Mesenchymal stem cell (in vitro differentiated cells and primary cell): ENCODE data around the gene CYP2D6.
"Not testable (repeated sequence)": the region's sequence is repeated elsewhere in the genome, so short reads cannot be mapped to it uniquely, and the experiment has no call there.

Source experiments
- DNase-seq: peaks from one replicate; pipeline ENCODE4 v3.0.0-alpha.2; 2013
- H2AFZ ChIP-seq: one replicate; pipeline ENCODE4 v1.6.1; 2013; ENCODE audit warnings: low read depth, mild to moderate bottlenecking, control low read depth, inconsistent platforms, low read length, moderate library complexity
- H2AK5ac ChIP-seq: 2 replicates; pipeline ENCODE4 v1.6.1; 2013; ENCODE audit warnings: low read length, moderate library complexity, mild to moderate bottlenecking, inconsistent platforms; ENCODE audit not compliant: severe bottlenecking
- H2BK120ac ChIP-seq: one replicate; pipeline ENCODE4 v1.6.1; 2013; ENCODE audit warnings: low read depth, mild to moderate bottlenecking, inconsistent platforms, low read length, moderate library complexity
- H2BK12ac ChIP-seq, 2 experiments: one replicate each; pipeline ENCODE4 v1.6.1; 2013; ENCODE audit warnings: inconsistent platforms in 2 of 2, low read length in 2 of 2, mild to moderate bottlenecking in 2 of 2, moderate library complexity in 2 of 2, control low read depth in 1 of 2
- H2BK15ac ChIP-seq: one replicate; pipeline ENCODE4 v1.6.1; 2013; ENCODE audit warnings: mild to moderate bottlenecking, low read depth, inconsistent platforms; ENCODE audit not compliant: poor library complexity, severe bottlenecking
- H2BK5ac ChIP-seq: 2 replicates; pipeline ENCODE4 v1.6.1; 2013; ENCODE audit warnings: low read depth, mild to moderate bottlenecking, low read length, control low read depth, inconsistent platforms; ENCODE audit not compliant: poor library complexity, severe bottlenecking
- H3K14ac ChIP-seq, 2 experiments: one replicate each; pipeline ENCODE4 v1.6.1; 2013; ENCODE audit warnings: inconsistent platforms in 2 of 2, low read length in 2 of 2, control low read depth in 1 of 2, mild to moderate bottlenecking in 1 of 2, moderate library complexity in 1 of 2
- H3K18ac ChIP-seq, 2 experiments: one replicate each; pipeline ENCODE4 v1.6.1; 2013; ENCODE audit warnings: inconsistent platforms in 2 of 2, low read length in 2 of 2, control low read depth in 1 of 2, low read depth in 1 of 2, mild to moderate bottlenecking in 1 of 2
- H3K23ac ChIP-seq, 2 experiments: one replicate each; pipeline ENCODE4 v1.6.1; 2013; ENCODE audit warnings: inconsistent platforms in 2 of 2, low read length in 2 of 2, mild to moderate bottlenecking in 2 of 2, moderate library complexity in 2 of 2, control low read depth in 1 of 2
- H3K27ac ChIP-seq: 2 replicates; pipeline ENCODE4 v1.5.1; 2013; ENCODE audit warnings: mild to moderate bottlenecking, moderate library complexity, low read length, control low read depth, inconsistent platforms; ENCODE audit not compliant: poor library complexity, severe bottlenecking
- H3K27me3 ChIP-seq, 2 experiments: 2 replicates each; pipeline versions ENCODE4 v1.6.1 to v1.7.0; 2013; ENCODE audit warnings: low read length in 2 of 2, mild to moderate bottlenecking in 2 of 2, moderate library complexity in 2 of 2, control low read depth in 1 of 2, inconsistent platforms in 1 of 2; ENCODE audit not compliant: control insufficient read depth in 1 of 2, insufficient read depth in 1 of 2
- H3K36me3 ChIP-seq, 2 experiments: 2 replicates each; pipeline versions ENCODE4 v1.6.1 to v1.7.0; 2013; ENCODE audit warnings: low read length in 2 of 2, control low read depth in 1 of 2, inconsistent platforms in 1 of 2, low read depth in 1 of 2, mild to moderate bottlenecking in 1 of 2; ENCODE audit not compliant: insufficient read depth in 2 of 2, control insufficient read depth in 1 of 2
- H3K4ac ChIP-seq, 2 experiments: one replicate each; pipeline ENCODE4 v1.6.1; 2013; ENCODE audit warnings: inconsistent platforms in 2 of 2, low read length in 2 of 2, mild to moderate bottlenecking in 2 of 2, moderate library complexity in 2 of 2, control low read depth in 1 of 2, low read depth in 1 of 2
- H3K4me1 ChIP-seq: 2 replicates; pipeline ENCODE4 v1.6.1; 2013; ENCODE audit warnings: low read depth, low read length, control low read depth; ENCODE audit not compliant: control insufficient read depth, insufficient read depth
- H3K4me2 ChIP-seq: 2 replicates; pipeline ENCODE4 v1.6.1; 2013; ENCODE audit warnings: low read length, mild to moderate bottlenecking, inconsistent platforms; ENCODE audit not compliant: poor library complexity, severe bottlenecking
- H3K4me3 ChIP-seq, 2 experiments: 2 replicates each; pipeline versions ENCODE4 v1.5.1 to v1.7.0; 2013; ENCODE audit warnings: low read length in 2 of 2, mild to moderate bottlenecking in 2 of 2, control low read depth in 1 of 2, low read depth in 1 of 2; ENCODE audit not compliant: insufficient read depth in 1 of 2
- H3K79me1 ChIP-seq: replicated peaks from 2 replicates; pipeline ENCODE4 v1.6.1; 2013; ENCODE audit warnings: mild to moderate bottlenecking, control low read depth, low read length, inconsistent platforms; ENCODE audit not compliant: poor library complexity, severe bottlenecking
- H3K9ac ChIP-seq: 2 replicates; pipeline ENCODE4 v1.7.0; 2013; ENCODE audit warnings: mild to moderate bottlenecking, low read length, moderate library complexity
- H3K9me3 ChIP-seq: 2 replicates; pipeline ENCODE4 v1.7.0; 2013; ENCODE audit warnings: mild to moderate bottlenecking, low read length; ENCODE audit not compliant: control insufficient read depth
- H4K8ac ChIP-seq: one replicate; pipeline ENCODE4 v1.6.1; 2013; ENCODE audit warnings: inconsistent platforms, mild to moderate bottlenecking, low read length, moderate library complexity
- H4K91ac ChIP-seq: one replicate; pipeline ENCODE4 v1.6.1; 2013; ENCODE audit warnings: mild to moderate bottlenecking, low read length, inconsistent platforms
- WGBS: methylation state at CpG from one replicate; pipeline ENCODE4 v1.1.7; 2013; ENCODE audit warnings: mixed read lengths; 5-methylcytosine and 5-hydroxymethylcytosine counted together

CYP2D6 gene

GRCh38 chr22:42114721-42115120 lies 15.9 kb downstream of the CYP2D6 start:
- H3K23ac ChIP-seq: no peak overlapping the region
- no peak overlapping the region for H3K9ac ChIP-seq
- H3K4me2 ChIP-seq: no peak overlapping the region
- no peaks in the 10 kb centered on the region for H3K4me1 ChIP-seq
- WGBS: 71% methylated on average over 7 of the region's 7 CpGs
- no peak overlapping the region for H3K4ac ChIP-seq
- peaks cover 4% of the 10 kb centered on the region for H3K79me1 ChIP-seq
- no peak overlapping the region for H4K91ac ChIP-seq
- peak; percentile 41 for DNase-seq
- H3K9me3 ChIP-seq: peaks cover 14% of the 10 kb centered on the region
- H2AK5ac ChIP-seq: no peak overlapping the region
- H2BK5ac ChIP-seq: no peak overlapping the region
- H2BK12ac ChIP-seq: no peak overlapping the region
- no peaks in the 10 kb centered on the region for H3K36me3 ChIP-seq
- no peak overlapping the region for H4K8ac ChIP-seq
- H3K14ac ChIP-seq: no peak overlapping the region
- H2BK120ac ChIP-seq: no peak overlapping the region
- no peaks in the 10 kb centered on the region for H3K27me3 ChIP-seq
- H3K4me3 ChIP-seq: no peak overlapping the region
- H2BK15ac ChIP-seq: no peak overlapping the region
- H2AFZ ChIP-seq: no peak overlapping the region
- H3K27ac ChIP-seq: no peak overlapping the region
- no peak overlapping the region for H3K18ac ChIP-seq

GRCh38 chr22:42112793-42113192 lies 17.8 kb downstream of the CYP2D6 start:
- not testable (repeated sequence) for H2BK120ac ChIP-seq, H3K4me3 ChIP-seq, H2AK5ac ChIP-seq, H3K36me3 ChIP-seq, H3K79me1 ChIP-seq, H2BK5ac ChIP-seq, H3K27me3 ChIP-seq, H4K8ac ChIP-seq, H3K4ac ChIP-seq, H3K4me2 ChIP-seq, H2BK12ac ChIP-seq, H3K18ac ChIP-seq, H4K91ac ChIP-seq, H3K4me1 ChIP-seq, H3K9ac ChIP-seq, H3K23ac ChIP-seq, H3K14ac ChIP-seq, H2AFZ ChIP-seq, H2BK15ac ChIP-seq, H3K27ac ChIP-seq
- peak; percentile 23 for DNase-seq
- WGBS: no CpG with 5 or more reads among the region's 4 CpGs
- H3K9me3 ChIP-seq: peaks cover 14% of the 10 kb centered on the region

- no peak overlapping the region for H3K4me2 ChIP-seq
- no peak overlapping the region for H3K27ac ChIP-seq
- no peak overlapping the region for H4K8ac ChIP-seq
- H3K4me1 ChIP-seq: no peaks in the 10 kb centered on the region
- H3K27me3 ChIP-seq: no peaks in the 10 kb centered on the region
- H3K79me1 ChIP-seq: peaks cover 3% of the 10 kb centered on the region
- H3K4me3 ChIP-seq: no peak overlapping the region
- no peak overlapping the region for H3K14ac ChIP-seq
- H2BK12ac ChIP-seq: no peak overlapping the region
- peaks cover 17% of the 10 kb centered on the region for H3K9me3 ChIP-seq
- H2AFZ ChIP-seq: no peak overlapping the region
- H3K18ac ChIP-seq: no peak overlapping the region
- H3K4ac ChIP-seq: no peak overlapping the region
- H4K91ac ChIP-seq: no peak overlapping the region
- no CpG with 5 or more reads among the region's 4 CpGs for WGBS
- no peak overlapping the region for H2BK120ac ChIP-seq
- no peaks in the 10 kb centered on the region for H3K36me3 ChIP-seq
- H2BK15ac ChIP-seq: no peak overlapping the region
- H3K9ac ChIP-seq: no peak overlapping the region
- no peak overlapping the region for H2AK5ac ChIP-seq
- H3K23ac ChIP-seq: no peak overlapping the region
- H2BK5ac ChIP-seq: no peak overlapping the region
- no peak for DNase-seq
These were observed 18.8 kb downstream of the CYP2D6 start for GRCh38 chr22:42111798-42112197.

GRCh38 chr22:42108848-42109247 lies 21.8 kb downstream of the CYP2D6 start:
- Histone ChIP-seq H3K79me1 (peaks cover 1% of the 10 kb centered on the region), H3K4me3 (no peak overlapping the region), H3K9ac (no peak overlapping the region), H4K91ac (no peak overlapping the region), H3K4ac (no peak overlapping the region), H3K18ac (no peak overlapping the region), H3K14ac (no peak overlapping the region), H3K23ac (no peak overlapping the region), H2BK12ac (no peak overlapping the region), H2BK5ac (no peak overlapping the region), H3K27ac (no peak overlapping the region), H2AFZ (no peak overlapping the region), H2BK120ac (no peak overlapping the region), H2AK5ac (no peak overlapping the region), H2BK15ac (no peak overlapping the region), H4K8ac (no peak overlapping the region), H3K27me3 (no peaks in the 10 kb centered on the region), H3K9me3 (peaks cover 30% of the 10 kb centered on the region), H3K4me1 (no peaks in the 10 kb centered on the region), H3K36me3 (no peaks in the 10 kb centered on the region), H3K4me2 (no peak overlapping the region)
- no peak for DNase-seq
- WGBS: 83% methylated on average over 13 of the region's 18 CpGs
